Activated T-helper 2 cell treated with anti-CD3 and anti-CD28 coated beads, Interferon-gamma antibody, Interleukin-2, Interleukin-4, amounts not matched to agents 10 μg/mL and 5 μg/mL and 100 μg/mL, durations not matched to agents 14 hours and 24 hours and 36 hours (primary cell): ENCODE results near the gene GMCL1. TPM values are rescaled to one million over a fixed set of nuclear protein-coding genes. Genes with fewer than 3 reads are reported as not detected.
"Not testable (repeated sequence)": the region's sequence is repeated elsewhere in the genome, so short reads cannot be mapped to it uniquely, and the experiment has no call there.

Experiments
- DNase-seq: peaks from one replicate; pipeline ENCODE4 v3.0.0; 2021; ENCODE audit warnings: low spot score
- H3K27ac Mint-ChIP-seq: one replicate; pipeline ENCODE4 v1.8.0; 2021; ENCODE audit warnings: mixed read lengths
- H3K27me3 Mint-ChIP-seq: one replicate; pipeline ENCODE4 v1.8.0; 2021; ENCODE audit warnings: low read depth, mixed read lengths
- H3K36me3 Mint-ChIP-seq: one replicate; pipeline ENCODE4 v1.8.0; 2021; ENCODE audit warnings: low read depth, mixed read lengths
- H3K4me1 Mint-ChIP-seq: one replicate; pipeline ENCODE4 v1.8.0; 2021; ENCODE audit warnings: low read depth, mixed read lengths
- H3K4me3 Mint-ChIP-seq: one replicate; pipeline ENCODE4 v1.8.0; 2021; ENCODE audit warnings: low read depth, mild to moderate bottlenecking, moderate library complexity, mixed read lengths
- H3K9me3 Mint-ChIP-seq: one replicate; pipeline ENCODE4 v1.8.0; 2021; ENCODE audit warnings: mixed read lengths
- intact Hi-C: fragments of 100-400 bp; cut with micrococcal nuclease; formaldehyde crosslinking; loops from one replicate; pipeline ENCODE4 v1.15.1; 2023
- total RNA-seq: library from RNA; stranded (reverse); gene quantifications from 2 replicates; pipeline ENCODE4 v1.2.3, GENCODE V29; 2022

GMCL1 gene
- total RNA-seq, 1 donor from 2014 or later = 29.2 TPM

DNA sequence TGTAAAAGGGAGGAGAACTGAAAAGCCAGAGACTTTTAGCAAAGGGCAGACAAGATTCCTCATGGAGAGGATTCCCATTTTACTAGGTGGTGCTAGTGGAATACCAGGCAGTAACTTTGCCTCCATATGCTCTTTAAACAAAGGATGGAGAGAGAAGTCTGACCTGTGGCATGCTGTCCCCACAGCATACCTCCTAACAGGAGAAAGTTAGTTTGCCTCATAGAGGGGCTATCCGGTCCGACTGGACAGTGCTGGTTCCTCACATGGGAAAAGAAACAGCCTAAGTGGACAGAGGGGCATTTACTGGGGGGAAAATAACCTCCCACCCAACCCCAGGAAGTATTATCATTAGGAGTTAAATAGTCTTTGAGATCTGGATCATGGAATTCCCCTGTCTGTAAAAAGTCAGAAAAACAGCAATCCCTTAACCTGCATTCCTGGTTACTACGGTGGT is 31.6 kb upstream of the GMCL1 start:
- no peak overlapping the region for H3K4me3 Mint-ChIP-seq
- peaks cover 10% of the 10 kb centered on the region for H3K36me3 Mint-ChIP-seq
- no peaks in the 10 kb centered on the region for H3K9me3 Mint-ChIP-seq
- intact Hi-C loops = no loop called here
- no peak overlapping the region for H3K27ac Mint-ChIP-seq
- H3K4me1 Mint-ChIP-seq = peaks cover 15% of the 10 kb centered on the region
- H3K27me3 Mint-ChIP-seq = no peaks in the 10 kb centered on the region
- no peak for DNase-seq

DNA sequence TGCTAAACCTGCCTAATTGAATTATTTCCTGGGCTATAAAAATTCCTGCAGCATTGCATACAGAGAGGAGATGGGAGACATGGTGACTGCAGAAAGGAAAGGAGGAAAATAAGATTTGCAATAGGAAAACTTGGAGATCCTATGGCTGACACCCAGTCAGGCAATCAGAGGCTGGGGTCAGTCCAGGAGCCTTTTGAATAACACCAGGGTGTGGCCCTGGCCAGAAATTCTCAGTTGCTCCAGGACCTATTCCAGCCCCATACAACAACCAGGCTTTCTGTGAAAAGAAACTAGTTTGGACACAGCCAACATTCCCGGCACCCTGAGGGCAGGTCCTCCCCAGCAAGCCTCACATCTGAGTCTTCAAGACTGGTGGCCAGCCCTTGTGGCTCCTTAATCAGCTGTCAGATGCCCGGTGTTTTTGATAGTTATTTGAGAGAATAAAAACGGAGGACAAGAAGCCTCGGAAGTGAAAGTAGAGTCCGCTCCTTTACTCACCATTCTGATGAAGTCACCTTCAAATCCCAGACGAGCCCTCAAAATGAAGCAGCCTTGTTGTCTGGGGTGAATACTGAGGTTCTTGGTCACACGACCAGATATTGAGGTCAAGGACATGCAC is 31.1 kb upstream of the GMCL1 start:
- Mint-ChIP-seq H3K4me1 (peaks cover 19% of the 10 kb centered on the region), H3K4me3 (peak overlapping the region; percentile 34), H3K27ac (no peak overlapping the region), H3K9me3 (no peaks in the 10 kb centered on the region), H3K36me3 (peaks cover 14% of the 10 kb centered on the region), H3K27me3 (no peaks in the 10 kb centered on the region)
- no peak for DNase-seq
- intact Hi-C loops = no loop called here

DNA sequence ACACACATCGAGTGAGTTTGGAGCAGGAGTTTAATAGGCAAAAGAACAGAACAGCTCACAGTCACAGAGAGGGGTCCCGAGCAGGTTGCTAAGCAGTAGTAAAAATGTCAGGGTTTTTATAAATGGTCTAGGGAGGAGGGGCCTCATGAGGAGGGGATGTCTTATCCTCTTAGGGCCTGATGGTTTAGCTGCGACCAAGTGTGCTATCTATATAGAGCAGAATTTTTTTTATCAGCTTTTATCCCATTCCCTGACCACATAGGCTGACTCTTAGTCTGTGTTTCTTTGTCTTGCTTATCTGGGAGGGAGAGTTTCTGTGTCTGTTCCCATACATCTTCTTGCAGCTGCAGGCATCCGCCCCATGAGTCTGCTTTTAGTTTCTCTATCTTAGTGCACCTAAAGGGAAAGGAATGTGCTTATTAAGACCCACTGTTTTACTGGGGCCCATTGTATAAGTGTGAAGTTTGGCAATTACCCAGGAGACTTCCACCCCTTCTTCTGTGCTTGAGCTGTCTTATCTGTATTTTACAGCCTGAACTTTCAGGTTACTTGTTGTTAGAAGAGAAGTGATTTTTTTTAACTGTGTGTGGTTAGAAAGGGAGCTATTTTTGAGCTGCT is 30.4 kb upstream of the GMCL1 start:
- Mint-ChIP-seq H3K27me3 (no peaks in the 10 kb centered on the region), H3K9me3 (no peaks in the 10 kb centered on the region), H3K36me3 (peaks cover 17% of the 10 kb centered on the region), H3K4me1 (peaks cover 22% of the 10 kb centered on the region), H3K27ac (no peak overlapping the region), H3K4me3 (no peak overlapping the region)
- no peak for DNase-seq
- intact Hi-C loops = no loop called here

DNA sequence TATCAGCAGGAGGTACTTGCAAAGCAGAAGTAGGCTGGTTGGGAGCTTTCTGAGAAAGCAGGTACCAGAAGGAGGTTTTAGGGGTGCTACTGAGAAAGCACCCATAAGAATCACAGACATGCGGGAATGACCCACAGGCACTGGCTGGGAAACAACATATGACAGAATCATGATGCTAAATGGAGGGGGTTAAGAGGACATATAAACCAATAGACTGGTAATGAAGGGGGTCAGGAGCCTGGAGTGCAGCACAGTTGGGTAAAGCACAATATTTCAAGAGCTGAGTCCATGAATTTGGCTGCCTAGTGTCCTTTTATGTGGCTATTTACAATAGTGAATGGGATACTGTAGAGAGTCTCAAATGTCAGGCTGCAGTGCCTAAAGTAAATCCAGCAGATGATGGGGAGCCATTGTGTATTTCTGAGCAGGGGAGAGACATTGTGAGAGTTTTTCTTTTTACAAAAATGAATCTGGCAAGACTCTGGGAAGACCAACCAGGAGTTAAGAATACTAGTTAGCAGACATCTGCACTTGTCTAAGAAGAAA is 27.6 kb upstream of the GMCL1 start:
- Mint-ChIP-seq H3K4me3 (no peak overlapping the region), H3K27ac (no peak overlapping the region), H3K36me3 (peaks cover 32% of the 10 kb centered on the region), H3K9me3 (no peaks in the 10 kb centered on the region), H3K4me1 (peaks cover 28% of the 10 kb centered on the region), H3K27me3 (no peaks in the 10 kb centered on the region)
- no peak for DNase-seq
- intact Hi-C loops = no loop called here

DNA sequence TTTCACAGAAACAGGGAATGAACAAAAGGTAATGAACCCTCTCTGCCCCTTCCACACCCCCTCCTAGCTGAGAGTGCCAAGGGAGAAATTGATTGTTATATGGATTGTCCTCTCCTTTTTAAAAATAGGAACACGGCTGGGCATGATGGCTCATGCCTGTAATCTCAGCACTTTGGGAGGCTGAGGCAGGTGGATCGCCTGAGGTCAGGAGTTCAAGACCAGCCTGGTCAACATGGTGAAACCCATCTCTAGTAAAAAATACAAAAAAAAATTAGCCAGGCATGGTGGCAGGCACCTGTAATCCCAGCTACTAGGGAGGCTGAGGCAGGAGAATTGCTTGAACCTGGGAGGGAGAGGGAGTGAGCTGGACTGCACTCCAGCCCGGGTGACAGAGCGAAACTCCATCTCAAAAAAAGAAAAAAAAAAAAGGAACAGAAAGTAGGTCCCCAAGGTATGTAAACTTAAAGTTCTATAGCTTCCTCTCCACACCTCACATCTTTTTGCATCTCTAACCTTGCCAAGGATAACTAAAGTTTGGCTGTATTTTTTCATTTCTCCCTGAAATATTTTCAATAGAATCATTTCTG is 26.6 kb upstream of the GMCL1 start:
- intact Hi-C loops, H3K4me3 Mint-ChIP-seq: not testable (repeated sequence)
- H3K4me1 Mint-ChIP-seq = peaks cover 27% of the 10 kb centered on the region

DNA sequence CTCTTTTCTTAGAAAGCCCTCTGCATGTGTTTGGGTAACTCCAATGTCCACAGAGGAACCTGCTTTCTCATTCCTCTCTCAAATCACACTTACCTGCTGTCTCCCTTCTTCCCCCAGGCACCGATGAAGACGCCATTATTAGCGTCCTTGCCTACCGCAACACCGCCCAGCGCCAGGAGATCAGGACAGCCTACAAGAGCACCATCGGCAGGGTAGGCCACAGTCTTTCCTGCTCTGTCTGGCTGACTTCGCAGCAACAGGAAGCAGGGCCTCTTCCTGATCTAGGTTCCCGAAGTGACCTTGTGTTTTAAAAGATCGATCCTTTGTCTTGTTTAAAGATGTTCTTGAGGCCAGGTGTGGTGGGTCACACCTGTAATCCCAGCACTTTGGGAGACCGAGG is 25.0 kb upstream of the GMCL1 start:
- no peaks in the 10 kb centered on the region for H3K9me3 Mint-ChIP-seq
- DNase-seq = no peak
- no peaks in the 10 kb centered on the region for H3K27me3 Mint-ChIP-seq
- H3K4me3 Mint-ChIP-seq = no peak overlapping the region
- H3K36me3 Mint-ChIP-seq = peaks cover 40% of the 10 kb centered on the region
- H3K4me1 Mint-ChIP-seq = peaks cover 14% of the 10 kb centered on the region
- intact Hi-C loops = no loop called here
- peak overlapping the region; percentile 48 for H3K27ac Mint-ChIP-seq

More for the DNA sequence above, 26.6 kb upstream of the GMCL1 start:
- H3K27me3 Mint-ChIP-seq, DNase-seq, H3K9me3 Mint-ChIP-seq, H3K27ac Mint-ChIP-seq: not testable (repeated sequence)
- H3K36me3 Mint-ChIP-seq = peaks cover 35% of the 10 kb centered on the region

DNA sequence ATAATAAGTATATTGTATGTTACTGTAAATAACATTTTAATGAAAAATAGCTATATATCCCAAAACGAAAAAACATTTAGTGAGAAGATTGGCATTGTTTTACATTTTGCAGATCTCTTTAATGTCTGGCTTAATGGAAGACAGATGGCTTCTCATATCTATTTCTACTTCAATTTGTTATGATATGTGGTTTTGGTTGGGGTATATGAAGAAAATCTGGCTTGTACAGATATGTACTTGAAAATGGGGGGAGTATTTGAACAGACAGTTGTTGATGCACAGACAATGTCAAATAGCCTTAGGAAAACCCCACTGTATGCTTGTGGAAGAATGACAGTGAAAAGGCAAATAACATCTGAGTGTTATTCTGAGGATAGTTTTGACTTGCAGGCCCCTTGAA is 23.6 kb upstream of the GMCL1 start:
- intact Hi-C loops = no loop called here
- Mint-ChIP-seq H3K36me3 (peaks cover 42% of the 10 kb centered on the region), H3K4me1 (peaks cover 14% of the 10 kb centered on the region), H3K9me3 (no peaks in the 10 kb centered on the region), H3K27ac (no peak overlapping the region), H3K4me3 (no peak overlapping the region), H3K27me3 (no peaks in the 10 kb centered on the region)
- DNase-seq = no peak

DNA sequence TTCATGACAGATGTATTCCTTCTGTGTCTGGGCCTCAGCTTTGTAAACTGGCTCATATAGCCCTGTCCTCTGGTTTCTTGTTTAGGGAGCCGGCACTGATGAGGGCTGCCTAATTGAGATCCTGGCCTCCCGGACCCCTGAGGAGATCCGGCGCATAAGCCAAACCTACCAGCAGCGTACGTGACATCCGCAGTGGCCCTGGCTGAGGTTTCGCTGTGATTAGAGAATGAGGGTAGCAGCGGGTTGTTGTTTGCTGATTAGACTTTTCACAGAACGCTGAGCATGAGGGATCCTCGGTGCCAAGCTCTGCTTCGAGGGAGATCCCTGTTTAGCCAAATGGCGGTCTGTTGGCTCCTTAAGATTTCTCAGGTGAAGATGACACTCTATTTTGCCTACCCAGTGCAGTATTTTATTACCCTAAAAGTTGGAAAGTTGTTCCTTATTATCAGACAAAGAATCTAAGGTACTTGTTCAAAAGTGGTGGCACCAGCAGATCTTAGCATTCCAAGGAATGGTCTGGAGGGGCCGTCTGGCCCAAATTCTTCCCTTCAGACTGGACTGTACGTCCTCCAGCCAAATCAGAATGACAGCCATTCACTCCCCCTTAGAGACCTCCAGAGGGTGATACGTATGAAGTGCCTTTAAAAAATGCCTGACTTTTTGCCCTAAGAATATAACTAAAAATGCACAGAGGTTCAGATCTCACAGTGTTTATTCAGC is 21.5 kb upstream of the GMCL1 start:
- Mint-ChIP-seq H3K4me1 (peaks cover 12% of the 10 kb centered on the region), H3K9me3 (no peaks in the 10 kb centered on the region), H3K27me3 (no peaks in the 10 kb centered on the region), H3K36me3 (peaks cover 47% of the 10 kb centered on the region), H3K4me3 (no peak overlapping the region), H3K27ac (no peak overlapping the region)
- intact Hi-C loops = no loop called here
- DNase-seq = no peak

DNA sequence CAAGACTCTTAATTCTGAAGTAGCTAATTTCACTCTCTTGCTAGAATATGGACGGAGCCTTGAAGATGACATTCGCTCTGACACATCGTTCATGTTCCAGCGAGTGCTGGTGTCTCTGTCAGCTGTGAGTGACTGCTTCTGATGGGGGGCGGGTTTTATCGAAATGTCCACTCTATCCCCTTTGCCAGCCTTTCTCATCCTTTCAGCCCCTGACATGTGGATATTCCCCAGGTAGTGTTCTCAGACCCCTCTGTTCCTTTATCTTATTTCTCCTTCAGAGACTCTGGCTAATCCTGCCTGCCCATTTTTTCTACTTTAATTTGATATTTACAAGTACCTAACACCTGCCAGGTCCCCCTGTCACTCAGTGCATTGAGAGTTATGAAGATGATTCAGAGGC is 18.9 kb upstream of the GMCL1 start:
- no peak overlapping the region for H3K4me3 Mint-ChIP-seq
- DNase-seq = no peak
- intact Hi-C loops = no loop called here
- no peak overlapping the region for H3K27ac Mint-ChIP-seq
- H3K4me1 Mint-ChIP-seq = no peaks in the 10 kb centered on the region
- no peaks in the 10 kb centered on the region for H3K9me3 Mint-ChIP-seq
- peaks cover 37% of the 10 kb centered on the region for H3K36me3 Mint-ChIP-seq
- H3K27me3 Mint-ChIP-seq = no peaks in the 10 kb centered on the region

DNA sequence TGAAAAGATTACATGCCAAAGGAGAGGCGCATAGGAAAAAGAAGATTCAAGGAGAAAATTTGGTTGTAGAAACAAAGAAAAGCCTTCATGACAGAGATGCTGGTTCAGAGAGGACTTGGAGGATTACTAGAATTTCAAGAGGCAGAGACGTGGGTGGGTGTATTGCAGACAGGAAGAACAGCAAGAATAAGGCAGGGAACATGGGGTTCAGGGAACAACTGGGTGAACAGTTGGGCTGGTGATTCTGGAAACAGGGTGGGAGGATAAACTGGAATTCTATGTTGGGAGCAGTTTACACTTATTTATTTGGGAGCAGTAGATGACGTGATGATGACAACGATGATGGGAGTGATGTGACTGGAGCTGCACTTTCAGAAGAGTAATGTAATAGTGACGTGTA is 18.4 kb upstream of the GMCL1 start:
- intact Hi-C loops = no loop called here
- Mint-ChIP-seq H3K4me3 (no peak overlapping the region), H3K27me3 (no peaks in the 10 kb centered on the region)

DNA sequence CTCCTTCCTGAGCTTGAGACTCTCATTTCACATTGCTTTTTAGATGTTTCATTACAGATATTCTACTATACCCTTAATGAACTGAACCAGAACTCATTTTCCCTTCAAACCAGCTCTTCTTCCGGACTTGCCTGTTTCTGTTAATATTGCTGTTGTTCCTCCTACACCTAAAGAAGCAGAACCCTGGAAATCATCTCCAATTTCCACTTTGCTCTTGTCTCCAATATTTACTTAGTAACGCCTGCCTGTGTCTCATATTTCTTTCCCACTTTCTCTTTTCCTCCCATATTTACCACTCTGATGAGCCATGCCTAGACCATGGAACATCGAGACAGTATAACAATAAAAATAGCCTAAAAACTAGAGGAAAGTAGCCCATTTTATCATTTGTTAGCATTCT is 17.9 kb upstream of the GMCL1 start:
- peaks cover 3% of the 10 kb centered on the region for H3K4me1 Mint-ChIP-seq
- H3K27me3 Mint-ChIP-seq = no peaks in the 10 kb centered on the region
- no peak overlapping the region for H3K27ac Mint-ChIP-seq
- intact Hi-C loops = no loop called here
- no peak overlapping the region for H3K4me3 Mint-ChIP-seq
- no peaks in the 10 kb centered on the region for H3K9me3 Mint-ChIP-seq
- peaks cover 28% of the 10 kb centered on the region for H3K36me3 Mint-ChIP-seq
- no peak for DNase-seq

More for the DNA sequence above, 18.4 kb upstream of the GMCL1 start:
- Mint-ChIP-seq H3K9me3 (no peaks in the 10 kb centered on the region), H3K4me1 (no peaks in the 10 kb centered on the region), H3K27ac (no peak overlapping the region), H3K36me3 (peaks cover 33% of the 10 kb centered on the region)
- DNase-seq = no peak

DNA sequence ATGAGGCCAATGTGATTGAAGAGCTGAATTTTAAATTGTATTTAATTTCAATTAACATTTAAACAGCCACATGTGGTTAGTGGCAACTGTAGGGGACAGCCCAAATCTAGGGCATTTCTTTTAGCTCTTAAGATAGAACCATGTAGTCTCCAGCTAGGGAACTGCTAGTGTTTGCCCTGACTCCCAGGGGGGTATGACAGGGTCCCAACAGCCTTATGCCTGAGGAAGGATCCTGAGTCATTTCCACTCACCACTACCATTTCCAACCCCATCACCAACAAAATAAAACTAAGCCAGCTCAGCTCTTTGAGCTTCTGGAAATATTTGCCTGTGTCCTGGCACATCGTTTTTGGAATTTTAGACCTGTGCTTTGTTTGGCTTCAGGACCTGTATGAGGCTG is 13.7 kb upstream of the GMCL1 start:
- no peaks in the 10 kb centered on the region for H3K27me3 Mint-ChIP-seq
- H3K4me3 Mint-ChIP-seq = no peak overlapping the region
- no peaks in the 10 kb centered on the region for H3K9me3 Mint-ChIP-seq
- no peak overlapping the region for H3K27ac Mint-ChIP-seq
- no peak for DNase-seq
- intact Hi-C loops = no loop called here
- H3K4me1 Mint-ChIP-seq = peaks cover 11% of the 10 kb centered on the region
- peaks cover 40% of the 10 kb centered on the region for H3K36me3 Mint-ChIP-seq
